Prostate gland (tissue), 2 donors: ENCODE measurements around the gene MACROH2A2.

Experiments used
- POLR2AphosphoS5 ChIP-seq: sonication (generic); formaldehyde crosslinking; IDR thresholded peaks from one replicate; pipeline ENCODE4 v1.6.1; 2017; ENCODE audit warnings: antibody characterized with exemption
- TF ChIP-seq, protein P1 (sequence below), 4 experiments: fragments of 200-600 bp in 2 of 4; fragments of 450-650 bp in 2 of 4; sonication (generic) in 2 of 4; IDR thresholded peaks; 1 replicate in 3 of 4; 2 replicates in 1 of 4; pipeline ENCODE4 v1.5.1; 2016 to 2019; ENCODE audit warnings: antibody characterized with exemption in 4 of 4, mild to moderate bottlenecking in 2 of 4, moderate library complexity in 2 of 4

DNA sequence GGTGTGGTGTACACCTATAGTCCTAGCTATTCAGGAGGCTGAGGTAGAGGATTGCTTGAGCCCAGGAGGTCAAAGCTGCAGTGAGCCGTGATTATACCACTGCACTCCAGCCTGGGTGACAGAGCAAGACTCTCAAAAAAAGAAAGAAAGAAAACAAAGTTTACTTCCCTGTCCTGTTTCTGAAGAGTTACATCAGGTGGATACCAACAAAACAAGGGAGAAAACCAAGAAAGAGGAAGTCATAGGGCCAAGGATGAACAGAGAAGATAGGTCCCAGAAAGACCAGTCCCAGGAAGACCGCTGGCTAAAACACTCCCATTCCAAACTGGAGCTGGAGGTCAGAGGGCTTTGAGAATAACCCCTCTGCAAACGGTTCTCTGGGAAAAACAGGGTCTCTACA is 13.5 kb downstream of the MACROH2A2 start:
- TF ChIP-seq, protein P1, sequence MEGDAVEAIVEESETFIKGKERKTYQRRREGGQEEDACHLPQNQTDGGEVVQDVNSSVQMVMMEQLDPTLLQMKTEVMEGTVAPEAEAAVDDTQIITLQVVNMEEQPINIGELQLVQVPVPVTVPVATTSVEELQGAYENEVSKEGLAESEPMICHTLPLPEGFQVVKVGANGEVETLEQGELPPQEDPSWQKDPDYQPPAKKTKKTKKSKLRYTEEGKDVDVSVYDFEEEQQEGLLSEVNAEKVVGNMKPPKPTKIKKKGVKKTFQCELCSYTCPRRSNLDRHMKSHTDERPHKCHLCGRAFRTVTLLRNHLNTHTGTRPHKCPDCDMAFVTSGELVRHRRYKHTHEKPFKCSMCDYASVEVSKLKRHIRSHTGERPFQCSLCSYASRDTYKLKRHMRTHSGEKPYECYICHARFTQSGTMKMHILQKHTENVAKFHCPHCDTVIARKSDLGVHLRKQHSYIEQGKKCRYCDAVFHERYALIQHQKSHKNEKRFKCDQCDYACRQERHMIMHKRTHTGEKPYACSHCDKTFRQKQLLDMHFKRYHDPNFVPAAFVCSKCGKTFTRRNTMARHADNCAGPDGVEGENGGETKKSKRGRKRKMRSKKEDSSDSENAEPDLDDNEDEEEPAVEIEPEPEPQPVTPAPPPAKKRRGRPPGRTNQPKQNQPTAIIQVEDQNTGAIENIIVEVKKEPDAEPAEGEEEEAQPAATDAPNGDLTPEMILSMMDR (IDR thresholded peaks at IDR 0.05): no peak
- TF ChIP-seq POLR2AphosphoS5: no peak
